Esophagus mucosa (tissue), 1 donor: ENCODE results near the gene CD207. TPM values are rescaled to one million over a fixed set of nuclear protein-coding genes. Genes with fewer than 3 reads are reported as not detected.
"Not testable (repeated sequence)": the region's sequence is repeated elsewhere in the genome, so short reads cannot be mapped to it uniquely, and the experiment has no call there.

Source experiments
- ATAC-seq: fragments of 200-7000 bp; cut with Tn5 transposase; one replicate; pipeline ENCODE4 v1.9.1; 2020
- total RNA-seq: library from RNA; stranded (reverse); gene quantifications from one replicate; pipeline ENCODE4 v1.2.4, GENCODE V29; 2023
- donor health status: DM: yes; HTN: yes; CAD: no.

CD207 gene
- not detected for total RNA-seq

DNA sequence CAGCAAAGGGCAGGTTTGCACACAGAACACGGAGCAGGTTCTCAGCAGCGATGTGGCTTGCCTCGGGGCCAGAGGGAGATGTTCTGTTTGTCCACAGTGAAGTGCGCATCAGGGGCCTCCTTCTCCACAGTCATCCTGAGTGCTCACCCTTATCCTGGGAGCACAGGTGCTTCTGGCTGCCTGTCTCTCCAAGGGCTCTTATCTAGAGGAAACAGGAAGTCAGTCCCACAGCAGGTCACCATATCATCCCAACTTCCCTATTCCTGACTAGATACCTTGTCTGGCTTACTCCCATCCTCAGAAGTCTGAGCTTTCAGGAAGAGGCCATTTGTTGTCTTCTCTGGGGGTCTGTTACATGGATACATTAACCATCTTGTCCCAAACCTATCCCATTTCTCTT, at the start of gene CD207:
TSS of gene CD207 (minus strand) at position 174 of the 400 bp plus-strand sequence. CDS start at position 134, 40 bp downstream.
- ATAC-seq: no peak

DNA sequence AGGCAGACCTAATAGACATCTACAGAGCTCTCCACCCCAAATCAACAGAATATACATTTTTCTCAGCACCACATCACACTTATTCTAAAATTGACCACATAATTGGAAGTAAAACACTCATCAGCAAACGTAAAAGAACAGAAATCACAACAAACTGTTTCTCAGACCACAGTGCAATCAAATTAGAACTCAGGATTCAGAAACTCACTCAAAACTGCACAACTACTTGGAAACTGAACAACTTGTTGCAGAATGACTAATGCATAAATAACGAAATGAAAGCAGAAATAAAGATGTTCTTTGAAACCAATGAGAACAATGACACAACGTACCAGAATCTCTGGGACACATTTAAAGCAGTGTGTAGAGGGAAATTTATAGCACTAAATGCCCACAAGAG, 42.9 kb upstream of the CD207 start:
- not testable (repeated sequence) for ATAC-seq

DNA sequence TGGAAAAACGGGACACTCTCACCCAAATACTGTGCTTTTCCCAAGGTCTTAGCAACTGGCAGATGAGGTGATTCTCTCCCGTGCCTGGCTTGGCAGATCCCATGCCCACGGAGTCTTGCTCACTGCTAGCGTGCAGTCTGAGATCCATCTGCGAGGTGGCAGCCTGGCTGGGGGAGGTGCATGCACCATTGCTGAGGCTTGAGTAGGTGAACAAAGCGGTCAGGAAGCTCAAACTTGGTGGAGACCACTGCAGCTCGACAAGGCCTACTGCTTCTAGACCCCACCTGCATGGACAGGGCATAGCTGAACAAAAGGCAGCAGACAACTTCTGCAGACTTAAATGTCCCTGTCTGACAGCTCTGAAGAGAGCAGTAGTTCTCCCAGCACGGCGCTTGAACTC, 40.5 kb upstream of the CD207 start:
- ATAC-seq: not testable (repeated sequence)

DNA sequence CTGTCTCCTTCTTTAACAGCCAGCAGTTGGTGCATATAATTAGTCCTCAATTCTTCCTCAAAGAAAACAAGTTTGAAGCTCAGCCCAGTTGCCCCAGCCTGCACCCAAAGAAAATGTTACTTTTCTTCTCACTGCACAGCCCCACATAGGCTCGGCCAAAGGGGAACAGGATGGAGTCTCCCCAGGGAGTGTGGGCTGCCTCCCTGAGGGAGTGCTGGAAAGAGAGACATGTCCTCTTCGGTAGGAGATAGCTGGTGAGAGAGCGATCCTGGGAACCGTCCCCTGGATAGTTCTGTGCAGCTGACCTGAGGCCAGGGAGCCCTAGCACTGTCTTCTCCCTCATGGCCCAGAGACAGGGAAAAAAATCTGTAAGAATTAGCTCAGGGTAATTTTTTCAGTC, 37.9 kb upstream of the CD207 start:
- ATAC-seq: no peak

DNA sequence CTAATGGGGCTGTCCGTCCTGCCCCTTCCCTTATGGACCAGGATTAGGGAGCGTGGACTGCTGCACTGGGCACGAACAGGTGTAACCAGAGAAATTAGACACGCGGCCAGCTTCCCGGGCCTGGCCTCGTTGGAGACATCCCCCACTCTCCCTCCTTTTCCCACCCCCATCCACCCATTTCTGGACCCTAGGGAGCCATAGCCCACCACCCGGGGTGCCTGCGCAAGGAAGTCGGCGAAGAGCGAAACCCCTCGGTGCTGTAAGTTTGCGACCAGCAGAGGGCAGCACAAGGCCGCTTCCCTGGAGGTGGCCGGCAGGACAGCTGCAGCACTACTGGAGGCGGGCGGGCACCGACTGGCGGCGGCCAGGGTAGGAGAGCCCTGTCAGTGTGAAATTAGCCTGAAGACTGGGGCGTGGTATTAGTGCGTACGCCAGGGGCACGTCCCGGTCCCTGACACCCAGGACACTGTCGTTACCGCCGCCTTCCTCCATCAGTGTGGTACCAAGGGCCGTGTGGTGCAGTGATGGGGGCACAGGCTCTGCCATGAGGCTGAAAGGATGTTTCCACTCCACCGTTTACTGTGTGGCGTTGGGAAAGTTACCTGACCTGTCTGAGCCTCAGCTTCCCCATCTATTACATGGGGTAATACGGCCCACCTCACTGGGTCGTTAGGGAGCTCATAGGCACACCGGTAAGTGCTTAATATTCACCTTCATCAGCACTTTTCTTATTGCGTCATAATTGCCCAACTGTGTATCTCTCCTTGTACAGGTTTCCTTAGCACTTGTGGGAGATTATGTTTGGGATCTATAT, 36.0 kb upstream of the CD207 start:
- peak; percentile 94 for ATAC-seq

DNA sequence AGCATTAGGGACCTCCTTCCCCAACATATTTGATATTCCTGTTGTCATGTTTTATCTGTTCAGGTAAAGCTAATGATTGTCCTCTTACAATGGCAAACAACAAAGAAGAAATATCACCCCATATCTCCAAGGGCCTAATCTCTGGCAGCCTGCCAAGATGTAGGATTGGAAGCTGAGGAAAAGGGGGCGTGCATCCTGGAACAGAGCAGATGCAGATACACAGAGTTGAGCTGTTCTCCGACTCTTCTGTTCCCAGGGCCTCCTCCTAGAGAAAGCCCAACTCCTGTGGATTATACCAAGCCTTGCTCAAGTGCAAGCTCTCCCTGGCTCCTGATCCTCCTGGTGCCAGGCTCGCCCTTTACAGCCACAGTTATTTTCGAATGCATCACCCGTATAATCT, 35.2 kb upstream of the CD207 start:
- no peak for ATAC-seq

DNA sequence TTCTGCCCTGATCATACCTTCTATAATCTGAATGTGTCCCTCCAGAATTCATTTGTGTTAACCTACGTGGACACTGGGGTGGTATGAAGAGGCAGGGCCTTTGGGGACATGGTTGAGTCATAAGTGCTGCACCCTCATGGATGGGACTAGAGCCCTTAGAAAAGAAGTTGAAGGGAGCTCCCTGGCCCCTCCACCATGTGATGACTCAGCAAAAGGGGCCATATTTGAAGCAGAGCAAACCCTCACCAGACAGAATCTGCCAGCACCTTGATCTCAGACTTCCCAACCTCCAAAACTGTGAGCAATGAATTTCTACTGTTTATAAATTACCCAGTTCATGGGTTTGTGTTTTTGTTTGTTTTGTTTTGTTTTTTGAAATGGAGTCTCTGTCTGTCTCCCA, 33.4 kb upstream of the CD207 start:
- no peak for ATAC-seq

DNA sequence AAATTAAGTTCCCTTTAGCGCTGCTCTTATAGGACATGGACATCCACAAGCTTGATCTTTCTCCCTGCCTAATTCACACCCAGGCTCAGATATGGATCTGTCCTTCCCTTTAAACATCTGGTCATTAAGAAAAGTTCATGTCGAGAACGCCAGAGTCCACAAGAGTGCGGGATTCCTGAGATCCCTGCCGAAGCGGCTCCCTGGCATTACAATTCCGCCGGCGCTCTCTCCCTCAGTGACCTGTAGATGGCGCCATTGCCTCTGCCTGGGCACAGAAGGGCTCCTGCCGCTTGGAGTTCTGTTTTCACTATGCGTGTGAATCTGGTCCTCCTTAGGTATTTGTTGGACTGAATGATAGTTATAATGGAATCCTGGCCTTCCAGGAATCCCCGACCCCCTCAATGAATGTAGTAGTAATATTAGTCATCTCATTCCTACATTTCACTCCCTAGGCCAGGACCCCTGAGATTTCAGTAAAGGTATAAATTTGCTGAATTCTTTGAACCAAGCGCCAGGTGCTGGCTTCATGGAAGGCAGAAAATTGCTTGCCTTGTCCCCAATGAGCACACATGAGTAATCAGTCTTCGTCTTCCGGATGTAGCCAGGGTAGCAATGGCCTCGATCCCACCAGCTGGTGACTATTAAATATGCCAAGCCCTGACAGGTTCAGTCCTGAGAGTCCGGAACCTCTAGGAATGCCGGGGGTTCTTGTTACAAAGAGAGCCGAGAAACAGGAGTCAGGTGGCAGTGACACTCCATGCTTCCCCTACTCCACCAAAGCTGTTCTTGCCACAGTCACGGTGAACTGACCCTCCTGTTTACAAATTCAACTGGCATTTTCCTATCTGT, 26.4 kb upstream of the CD207 start:
- ATAC-seq: peak; percentile 90

DNA sequence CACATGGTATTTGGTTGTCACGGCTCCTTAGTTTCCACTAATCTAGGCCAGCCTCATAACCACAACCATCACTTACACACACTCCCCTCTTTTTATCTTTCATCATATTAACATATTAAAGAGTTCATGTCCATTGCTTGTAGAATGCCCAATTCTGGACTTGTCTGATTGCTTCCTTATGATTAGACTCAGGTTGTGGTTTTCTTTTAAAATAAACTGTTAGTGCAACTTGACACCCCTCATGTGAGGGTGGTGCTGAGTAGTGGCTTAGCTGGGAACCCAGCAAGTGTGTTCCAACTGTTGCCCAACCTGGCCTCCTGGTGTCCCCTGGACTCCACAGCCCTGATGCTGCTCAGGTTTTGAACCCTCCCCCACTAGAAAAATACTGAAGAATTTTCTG, 20.1 kb upstream of the CD207 start:
- ATAC-seq: no peak

DNA sequence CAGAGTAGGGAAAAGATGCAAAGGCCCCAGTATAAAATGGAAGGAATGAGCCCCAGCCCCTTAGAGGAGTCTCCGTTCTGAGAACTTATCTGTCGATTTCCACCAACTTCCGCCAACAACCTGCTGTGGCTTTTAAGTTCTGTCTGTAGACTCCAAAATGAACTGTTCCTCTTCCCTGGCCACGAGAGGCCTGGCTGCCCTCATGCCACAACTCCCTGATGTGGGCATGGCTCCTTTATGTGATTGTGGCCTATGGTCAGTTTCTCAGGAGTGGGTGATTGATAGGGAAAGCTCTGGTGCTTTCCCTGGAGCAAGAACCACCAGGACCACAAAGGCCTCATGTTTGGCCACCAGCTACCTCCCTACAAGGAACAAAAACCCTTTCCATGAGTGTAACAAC, 18.8 kb upstream of the CD207 start:
- no peak for ATAC-seq

DNA sequence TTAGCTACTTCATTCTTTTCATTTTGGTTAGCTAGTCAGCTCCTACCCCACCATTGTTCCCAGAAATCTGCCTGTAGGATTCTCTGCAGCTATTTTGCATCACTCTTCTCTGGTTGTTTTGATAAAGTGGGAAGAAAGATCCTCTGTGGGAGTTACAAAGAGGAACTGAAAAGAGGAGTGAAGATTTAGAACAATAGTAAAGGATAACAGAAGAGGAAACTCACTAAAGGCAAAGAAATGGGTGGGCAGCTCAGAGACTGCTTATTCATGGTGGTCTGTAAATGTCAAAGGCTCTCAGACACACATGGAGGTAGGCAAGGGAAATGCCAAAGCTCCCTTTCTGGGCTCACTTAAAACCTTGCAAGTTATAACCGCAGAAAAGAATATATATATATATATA, 17.2 kb upstream of the CD207 start:
- no peak for ATAC-seq

DNA sequence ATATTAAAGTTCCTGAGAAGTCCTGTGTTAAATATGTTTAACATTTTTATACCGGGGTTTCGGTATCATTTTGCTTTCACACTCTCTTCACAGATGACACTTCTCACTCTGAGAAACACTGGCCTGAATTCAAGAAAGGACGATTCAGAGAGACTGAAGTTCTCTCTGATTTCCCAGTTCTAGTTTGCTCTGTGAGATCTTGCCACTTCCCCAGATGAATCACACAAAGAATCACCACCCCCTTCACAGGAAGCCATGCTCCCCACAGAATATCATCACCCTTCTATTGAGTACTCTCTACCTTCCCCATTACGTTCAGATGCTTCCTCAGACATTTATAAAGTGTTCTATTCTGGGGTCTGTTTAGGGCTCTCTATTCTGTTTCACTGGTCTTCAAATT, 16.1 kb upstream of the CD207 start:
- no peak for ATAC-seq

DNA sequence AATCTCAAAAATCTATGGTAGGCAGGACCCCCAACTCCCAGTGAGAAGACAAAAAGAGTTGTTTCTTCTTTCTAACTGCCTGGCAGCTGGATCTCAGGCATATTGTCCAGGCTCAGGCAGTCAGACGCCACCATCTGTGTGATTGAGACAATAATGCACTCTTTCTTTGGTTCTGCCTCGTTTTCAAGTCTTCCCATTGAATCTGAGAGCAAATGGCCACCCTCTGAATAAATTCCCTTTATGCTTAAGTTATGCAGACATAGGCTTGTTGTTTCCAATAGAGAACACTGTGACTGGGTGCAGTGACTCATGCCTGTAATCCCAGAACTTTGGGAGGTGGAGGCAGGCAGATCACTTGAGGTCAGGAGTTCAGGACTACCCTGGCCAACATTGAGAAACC, 15.3 kb upstream of the CD207 start:
- ATAC-seq: no peak

DNA sequence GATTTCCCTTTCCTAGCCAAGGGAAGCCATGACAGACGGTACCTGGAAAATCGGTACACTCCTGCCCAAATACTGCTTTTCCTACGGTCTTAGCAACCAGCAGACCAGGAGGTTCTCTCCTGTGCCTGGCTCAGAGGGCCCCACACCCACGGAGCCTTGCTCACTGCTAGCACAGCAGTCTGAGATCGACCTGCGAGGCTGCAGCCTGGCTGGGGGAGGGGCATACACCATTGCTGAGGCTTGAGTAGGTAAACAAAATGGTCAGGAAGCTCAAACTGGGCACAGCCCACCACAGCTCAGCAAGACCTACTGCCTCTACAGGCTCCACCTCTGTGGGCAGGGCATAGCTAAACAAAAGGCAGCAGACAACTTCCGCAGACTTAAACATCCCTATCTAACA, 6.8 kb upstream of the CD207 start:
- ATAC-seq: no peak

DNA sequence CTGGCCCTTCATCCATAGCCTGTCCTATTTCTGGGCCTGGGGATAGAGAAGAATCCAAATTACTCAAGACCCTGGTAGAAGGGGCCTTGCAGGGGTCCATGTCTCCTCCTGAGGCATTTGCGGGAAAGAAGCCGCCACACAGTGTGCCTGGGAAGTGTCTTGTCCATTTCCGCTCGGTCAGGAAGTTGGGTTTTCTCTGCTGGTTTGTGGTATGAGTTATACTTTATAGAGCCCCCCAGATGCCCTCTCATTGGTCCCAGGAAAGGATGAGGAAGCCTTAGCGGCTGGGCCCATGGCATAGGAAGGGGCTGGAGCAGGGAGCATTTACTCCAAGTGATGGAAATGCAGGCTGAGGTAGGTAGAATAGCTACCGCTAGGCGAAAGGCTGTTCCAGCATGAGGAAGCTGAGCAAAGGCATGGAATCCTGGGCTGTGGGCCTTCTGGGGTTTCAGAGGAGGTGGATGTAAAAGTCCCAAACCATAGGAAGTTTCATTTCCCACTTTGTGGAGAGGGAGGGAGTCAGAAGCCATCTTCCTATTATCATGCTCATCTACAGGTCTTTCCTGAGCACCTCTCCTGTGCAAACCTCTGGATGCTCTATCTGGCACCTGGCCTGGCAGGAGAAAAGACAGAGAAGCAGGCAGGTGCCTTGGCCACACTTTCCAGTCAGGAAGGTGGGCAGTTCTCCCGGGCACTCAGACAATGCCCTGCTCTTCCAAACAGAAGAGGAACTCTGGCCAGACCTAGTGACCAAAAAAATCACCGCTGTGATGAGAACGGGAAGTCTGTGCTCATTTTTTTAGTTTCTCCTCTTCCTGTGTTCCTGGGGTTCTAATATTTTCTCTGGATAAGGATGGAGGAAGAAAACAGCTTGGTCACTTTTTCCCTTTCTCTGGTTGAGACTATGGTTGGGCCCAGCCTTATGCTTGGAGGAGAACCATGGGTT, 2.6 kb upstream of the CD207 start:
- ATAC-seq: no peak

DNA sequence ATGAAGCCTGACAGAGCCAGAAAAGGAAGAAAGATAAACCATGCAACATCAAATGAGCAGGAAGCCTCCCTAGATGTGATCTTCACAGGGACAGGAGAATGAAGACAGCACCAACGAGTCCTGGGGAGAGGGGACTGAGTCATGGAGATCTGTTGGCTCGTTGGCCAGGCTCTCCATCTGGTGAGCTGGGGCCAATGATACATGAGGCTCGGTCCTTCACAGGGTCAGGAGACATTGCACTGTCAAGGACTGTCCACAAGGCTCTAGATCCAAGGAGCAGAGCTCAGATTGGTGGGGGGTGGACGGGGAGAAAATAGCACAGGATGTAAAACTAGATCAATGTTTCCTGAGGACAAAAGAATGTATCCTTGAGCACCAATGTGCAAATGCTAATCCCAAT, 735 bp downstream of the CD207 start:
- no peak for ATAC-seq

DNA sequence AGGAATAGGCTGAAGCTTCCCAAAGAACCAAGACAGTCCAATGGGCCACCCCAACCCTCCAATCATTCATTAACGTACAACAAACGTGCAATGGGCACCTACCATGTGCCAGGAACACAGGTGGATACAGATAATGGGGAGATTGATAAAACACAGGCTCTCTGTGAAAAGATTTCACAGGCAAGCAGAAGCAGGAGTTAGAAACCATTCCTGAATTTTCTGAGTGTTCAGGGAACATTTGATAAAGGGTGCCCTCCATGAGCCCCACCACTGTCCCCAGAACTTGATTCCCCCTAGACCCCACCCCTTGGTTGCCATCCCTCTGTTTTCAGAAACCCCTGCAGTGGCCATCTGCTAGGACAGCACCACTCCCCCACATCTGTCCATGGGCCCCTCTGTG, 1.5 kb downstream of the CD207 start:
- no peak for ATAC-seq

DNA sequence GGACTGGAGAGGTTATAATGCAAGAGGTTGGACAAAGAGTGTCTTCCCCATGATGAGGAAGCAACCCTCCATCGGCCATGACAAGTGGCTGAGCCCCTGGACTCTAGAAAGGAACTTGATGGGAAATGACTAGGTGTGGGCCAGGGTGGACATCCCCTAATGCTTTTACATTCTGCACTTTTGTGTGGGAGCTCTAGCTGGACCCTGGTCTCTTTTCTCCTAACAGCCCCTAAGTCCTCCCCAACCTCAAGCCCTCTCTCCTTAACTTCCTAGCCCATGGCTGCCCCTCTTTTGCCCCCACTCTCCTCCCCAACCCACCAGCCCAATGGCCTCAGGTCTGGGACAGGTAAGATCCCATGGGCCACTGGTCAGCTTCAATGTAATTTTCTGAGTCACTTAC, 2.4 kb downstream of the CD207 start:
- ATAC-seq: no peak

DNA sequence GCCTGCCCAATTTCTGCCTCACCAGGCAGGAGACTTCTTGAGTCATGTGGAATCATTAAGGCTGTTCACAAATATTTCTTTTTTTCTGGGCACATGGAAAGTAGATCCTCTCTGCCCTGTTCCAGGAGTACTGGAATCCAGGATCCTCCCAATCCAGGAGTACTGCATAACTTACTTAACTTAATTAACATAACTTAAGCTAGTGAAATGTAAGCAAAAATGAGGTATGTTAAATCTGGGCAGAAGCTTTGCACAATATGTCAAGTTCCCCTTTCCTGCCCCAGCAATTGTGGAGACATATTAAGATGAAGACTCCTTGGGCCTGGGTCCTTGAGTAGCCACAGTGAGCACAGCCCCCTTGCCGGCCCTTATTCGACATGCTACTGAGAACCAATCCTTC, 3.2 kb downstream of the CD207 start:
- ATAC-seq: no peak

DNA sequence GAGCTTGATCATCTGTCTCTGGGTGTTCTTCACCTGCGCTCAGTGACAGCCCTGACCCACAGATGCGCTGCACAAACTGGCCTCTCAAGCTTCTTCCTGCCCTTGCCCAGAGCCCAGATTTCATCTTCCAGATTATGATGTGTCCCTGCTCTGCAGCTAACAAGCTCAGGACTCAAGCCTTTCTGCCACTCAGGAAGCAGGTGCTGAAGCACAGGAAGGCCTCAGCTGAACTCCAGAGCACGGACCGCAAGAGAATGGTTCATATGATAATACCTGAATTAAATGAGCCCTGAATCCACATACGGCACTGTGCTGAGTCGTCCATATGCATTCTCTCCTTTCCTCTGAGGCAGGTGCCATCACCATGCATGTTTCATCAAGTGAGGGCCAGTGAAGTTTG, 3.8 kb downstream of the CD207 start:
- no peak for ATAC-seq

DNA sequence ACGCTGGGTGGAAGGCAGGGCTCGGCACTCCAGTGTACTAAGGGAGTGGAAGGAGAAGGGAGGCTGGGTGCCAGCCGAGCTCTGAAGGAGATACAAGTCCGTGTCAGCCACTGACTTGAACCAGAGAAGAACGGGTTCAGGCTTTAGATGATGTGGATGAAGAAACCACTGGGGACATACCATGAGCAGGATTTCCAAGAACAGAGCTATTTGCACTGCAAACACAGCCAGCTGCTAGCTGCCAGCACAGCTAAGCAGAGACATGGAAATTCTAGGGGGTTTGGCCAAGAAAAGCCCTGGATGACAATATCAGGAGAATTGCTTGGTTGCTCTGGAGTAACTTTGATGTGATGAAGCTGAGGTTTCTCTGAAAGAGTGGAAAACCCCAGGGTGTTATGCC, 5.2 kb downstream of the CD207 start:
- ATAC-seq: no peak

DNA sequence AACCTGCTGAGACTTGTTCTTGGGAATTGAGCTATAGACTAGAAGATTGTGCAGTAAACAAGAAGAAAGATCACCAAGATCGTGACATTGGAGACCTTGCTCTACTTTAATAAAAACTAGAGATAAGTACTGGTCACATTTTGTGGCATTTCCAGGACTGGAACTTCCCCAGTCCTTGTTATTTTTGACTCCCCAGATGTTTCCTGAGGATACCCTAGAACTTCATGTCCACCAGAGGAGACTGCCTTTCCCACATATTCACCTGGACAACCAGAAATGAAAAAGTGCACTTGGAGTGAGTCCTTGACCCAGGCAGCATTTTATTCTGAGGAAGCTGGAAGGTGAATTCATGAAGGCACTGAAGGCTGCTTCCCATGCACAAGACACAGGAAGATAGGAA, 5.7 kb downstream of the CD207 start:
- ATAC-seq: no peak
